ENCODE measurements around the gene CALB2.
A peak's percentile ranks its signal among the peaks of the same experiment; 100 is the strongest.

GRCh38 chr16:71360378-71360777, 1.9 kb downstream of the CALB2 start:
- TF ChIP-seq POLR2A (IDR thresholded peaks at IDR 0.05; ENCODE audit: low read length) = no peak
- no peak for TF ChIP-seq CTCF (IDR thresholded peaks at IDR 0.05)
- no peak for TF ChIP-seq PBX3 (IDR thresholded peaks at IDR 0.05)
- no peak for TF ChIP-seq RCOR1 (IDR thresholded peaks at IDR 0.05; ENCODE audit: low read depth, low read length)
- no peak for TF ChIP-seq RAD21 (conservative IDR thresholded peaks at IDR 0.05 in 1 of 2, IDR thresholded peaks at IDR 0.05 in 1 of 2)
- no peak for TF ChIP-seq E2F6 (IDR thresholded peaks at IDR 0.05; ENCODE audit: borderline replicate concordance, low read depth)
- peak; percentile 91 for TF ChIP-seq MAFK (IDR thresholded peaks at IDR 0.05; ENCODE audit: partially characterized antibody)
